Keratinocyte (primary cell): ENCODE results near the gene FCRL5. TPM values are rescaled to one million over a fixed set of nuclear protein-coding genes. Genes with fewer than 3 reads are reported as not detected.

ENCODE experiments used
- DNase-seq: peaks from one replicate; pipeline ENCODE4 v3.0.0-alpha.2; 2011; ENCODE audit warnings: low read depth, missing footprints, low spot score
- FAIRE-seq: peaks from 2 replicates; lab custom pipeline; 2011; peaks lifted over from hg19 to GRCh38; lab: Jason Lieb, UNC
- H2AFZ ChIP-seq: 2 replicates; pipeline ENCODE4 v1.6.0; 2012; ENCODE audit warnings: low read length, control low read depth, inconsistent platforms; ENCODE audit not compliant: control insufficient read depth
- H3K27ac ChIP-seq: 2 replicates; pipeline ENCODE4 v1.5.1; 2011; ENCODE audit warnings: low read length; ENCODE audit not compliant: control insufficient read depth, insufficient read depth
- H3K27me3 ChIP-seq: 3 replicates; pipeline ENCODE4 v1.6.0; 2011; ENCODE audit warnings: low read length; ENCODE audit not compliant: control insufficient read depth, insufficient read depth; ENCODE audit errors: extremely low read depth
- H3K36me3 ChIP-seq, 2 experiments: 2 replicates in 1 of 2; 3 replicates in 1 of 2; pipeline ENCODE4 v1.5.1; 2011; ENCODE audit warnings: low read length in 2 of 2, mild to moderate bottlenecking in 1 of 2; ENCODE audit not compliant: control insufficient read depth in 2 of 2, insufficient read depth in 2 of 2; ENCODE audit errors: extremely low read depth in 1 of 2
- H3K4me1 ChIP-seq: 3 replicates; pipeline ENCODE4 v1.5.1; 2011; ENCODE audit warnings: low read length; ENCODE audit not compliant: control insufficient read depth, insufficient read depth; ENCODE audit errors: extremely low read depth
- H3K4me2 ChIP-seq: 3 replicates; pipeline ENCODE4 v1.6.0; 2011; ENCODE audit warnings: low read depth, low read length; ENCODE audit not compliant: control insufficient read depth, insufficient read depth; ENCODE audit errors: extremely low read depth
- H3K4me3 ChIP-seq, 3 experiments: fragments of 200-600 bp in 1 of 3; sonication (generic) in 1 of 3; 2 replicates in 2 of 3; 3 replicates in 1 of 3; pipeline ENCODE4 v1.5.1; 2011 to 2016; ENCODE audit warnings: low read length in 3 of 3, mild to moderate bottlenecking in 3 of 3, control low read depth in 2 of 3, inconsistent platforms in 1 of 3, low read depth in 1 of 3, mixed read lengths in 1 of 3, mixed run types in 1 of 3, moderate library complexity in 1 of 3; ENCODE audit not compliant: control insufficient read depth in 2 of 3, insufficient read depth in 2 of 3; ENCODE audit errors: extremely low read depth in 1 of 3
- H3K79me2 ChIP-seq: 2 replicates; pipeline ENCODE4 v1.6.0; 2012; ENCODE audit warnings: low read length; ENCODE audit not compliant: control insufficient read depth, insufficient read depth
- H3K9ac ChIP-seq: 3 replicates; pipeline ENCODE4 v1.6.0; 2011; ENCODE audit warnings: low read length; ENCODE audit not compliant: control insufficient read depth, insufficient read depth; ENCODE audit errors: extremely low read depth
- H3K9me1 ChIP-seq: 3 replicates; pipeline ENCODE4 v1.6.0; 2011; ENCODE audit warnings: low read length; ENCODE audit not compliant: control insufficient read depth, insufficient read depth; ENCODE audit errors: extremely low read depth
- H3K9me3 ChIP-seq: 2 replicates; pipeline ENCODE4 v1.5.1; 2012; ENCODE audit warnings: low read depth, low read length; ENCODE audit not compliant: control insufficient read depth
- H4K20me1 ChIP-seq: 3 replicates; pipeline ENCODE4 v1.6.0; 2011; ENCODE audit warnings: low read length; ENCODE audit not compliant: control insufficient read depth, insufficient read depth; ENCODE audit errors: extremely low read depth
- EZH2 ChIP-seq: IDR thresholded peaks from one replicate; pipeline ENCODE4 v1.6.1; 2012; ENCODE audit warnings: inconsistent platforms, mild to moderate bottlenecking, low read length, moderate library complexity
- dilution Hi-C: fragments of 300-500 bp; cut with MboI; formaldehyde crosslinking; loops from one replicate; pipeline ENCODE4 v1.7.0; 2020; ENCODE audit warnings: low sequenced_read_pairs; ENCODE audit not compliant: extremely low pct_ligation_motif_present
- polyA plus RNA-seq, 5 experiments: library from polyadenylated mRNA; depleted of rRNA in 3 of 5; stranded (reverse) in 3 of 5; stranded (forward) in 1 of 5; unstranded in 1 of 5; fragments of >200 nt; gene quantifications; 1 replicate in 1 of 5; 2 replicates in 3 of 5; 3 replicates in 1 of 5; pipeline versions ENCODE4 v1.2.1 to v1.2.3, GENCODE V29; 2011 to 2012; ENCODE audit warnings: missing spikeins in 2 of 5, low read depth in 1 of 5, low replicate concordance in 1 of 5
- TF ChIP-seq, protein P1 (sequence below), 3 experiments: IDR thresholded peaks in 1 of 3; conservative IDR thresholded peaks in 1 of 3; optimal IDR thresholded peaks in 1 of 3; 2 replicates in 2 of 3; 3 replicates in 1 of 3; pipeline versions ENCODE3 to v1.5.1; 2011; ENCODE audit warnings: low read length in 3 of 3, mild to moderate bottlenecking in 3 of 3, moderate library complexity in 2 of 3, control low read depth in 1 of 3, inconsistent platforms in 1 of 3; ENCODE audit not compliant: insufficient read depth in 2 of 3; ENCODE audit errors: extremely low read depth in 1 of 3

FCRL5 gene
- polyA plus RNA-seq, 1 donor (not counting 4 experiments of a cell fraction or from before 2014, with no cell fraction given): not detected

DNA sequence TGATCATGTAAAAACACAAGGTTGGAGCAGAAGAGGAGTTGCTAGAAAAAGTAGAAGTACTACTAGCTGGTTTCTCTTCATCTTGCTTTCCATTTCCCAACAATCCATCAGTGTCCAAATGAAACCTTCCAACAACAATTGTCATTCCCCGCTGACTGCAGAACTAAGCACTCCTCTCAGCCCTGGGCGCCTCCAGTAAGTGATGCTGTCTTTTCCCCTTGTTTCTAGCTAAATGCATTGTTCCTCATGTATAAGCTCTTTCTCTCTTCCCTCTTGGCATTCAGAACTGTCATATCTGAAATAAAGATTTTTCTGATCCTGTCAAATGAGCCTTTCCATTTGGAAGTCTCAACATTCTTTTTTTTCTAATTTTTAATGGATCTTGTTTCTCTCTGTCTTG, 68.7 kb downstream of the FCRL5 start:
- no peak overlapping the region for H3K27ac ChIP-seq
- no peak overlapping the region for H3K4me2 ChIP-seq
- no peak overlapping the region for H3K9ac ChIP-seq
- no peaks in the 10 kb centered on the region for H3K36me3 ChIP-seq
- no peak overlapping the region for H2AFZ ChIP-seq
- no peaks in the 10 kb centered on the region for H3K9me1 ChIP-seq
- DNase-seq: no peak
- H3K79me2 ChIP-seq: no peaks in the 10 kb centered on the region
- no peaks in the 10 kb centered on the region for H3K27me3 ChIP-seq
- no peaks in the 10 kb centered on the region for H4K20me1 ChIP-seq
- H3K4me1 ChIP-seq: no peaks in the 10 kb centered on the region
- dilution Hi-C loops: loop anchor here (25.0 kb wide), 1 partner anchor 121 kb away; no protein-coding TSS in a partner anchor
- FAIRE-seq: no peak
- H3K4me3 ChIP-seq: no peak overlapping the region
- no peak for TF ChIP-seq EZH2
- TF ChIP-seq, protein P1, sequence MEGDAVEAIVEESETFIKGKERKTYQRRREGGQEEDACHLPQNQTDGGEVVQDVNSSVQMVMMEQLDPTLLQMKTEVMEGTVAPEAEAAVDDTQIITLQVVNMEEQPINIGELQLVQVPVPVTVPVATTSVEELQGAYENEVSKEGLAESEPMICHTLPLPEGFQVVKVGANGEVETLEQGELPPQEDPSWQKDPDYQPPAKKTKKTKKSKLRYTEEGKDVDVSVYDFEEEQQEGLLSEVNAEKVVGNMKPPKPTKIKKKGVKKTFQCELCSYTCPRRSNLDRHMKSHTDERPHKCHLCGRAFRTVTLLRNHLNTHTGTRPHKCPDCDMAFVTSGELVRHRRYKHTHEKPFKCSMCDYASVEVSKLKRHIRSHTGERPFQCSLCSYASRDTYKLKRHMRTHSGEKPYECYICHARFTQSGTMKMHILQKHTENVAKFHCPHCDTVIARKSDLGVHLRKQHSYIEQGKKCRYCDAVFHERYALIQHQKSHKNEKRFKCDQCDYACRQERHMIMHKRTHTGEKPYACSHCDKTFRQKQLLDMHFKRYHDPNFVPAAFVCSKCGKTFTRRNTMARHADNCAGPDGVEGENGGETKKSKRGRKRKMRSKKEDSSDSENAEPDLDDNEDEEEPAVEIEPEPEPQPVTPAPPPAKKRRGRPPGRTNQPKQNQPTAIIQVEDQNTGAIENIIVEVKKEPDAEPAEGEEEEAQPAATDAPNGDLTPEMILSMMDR (optimal IDR thresholded peaks at IDR 0.05 in 1 of 3, IDR thresholded peaks at IDR 0.05 in 1 of 3, conservative IDR thresholded peaks at IDR 0.05 in 1 of 3; ENCODE audit: extremely low read depth in 1 of 3, insufficient read depth in 2 of 3, low read length in 3 of 3): no peak
- H3K9me3 ChIP-seq: no peaks in the 10 kb centered on the region

GRCh38 chr1:157482717-157483116, 69.6 kb downstream of the FCRL5 start:
- no peak overlapping the region for H3K9ac ChIP-seq
- H3K79me2 ChIP-seq: no peaks in the 10 kb centered on the region
- no peak overlapping the region for H3K4me3 ChIP-seq
- no peaks in the 10 kb centered on the region for H3K36me3 ChIP-seq
- H3K4me2 ChIP-seq: no peak overlapping the region
- no peaks in the 10 kb centered on the region for H3K4me1 ChIP-seq
- no peak overlapping the region for H2AFZ ChIP-seq
- DNase-seq: no peak
- no peaks in the 10 kb centered on the region for H4K20me1 ChIP-seq
- no peaks in the 10 kb centered on the region for H3K27me3 ChIP-seq
- H3K9me3 ChIP-seq: no peaks in the 10 kb centered on the region
- H3K9me1 ChIP-seq: no peaks in the 10 kb centered on the region
- no peak for TF ChIP-seq EZH2
- TF ChIP-seq, protein P1 (optimal IDR thresholded peaks at IDR 0.05 in 1 of 3, IDR thresholded peaks at IDR 0.05 in 1 of 3, conservative IDR thresholded peaks at IDR 0.05 in 1 of 3; ENCODE audit: extremely low read depth in 1 of 3, insufficient read depth in 2 of 3, low read length in 3 of 3): no peak
- no peak for FAIRE-seq
- H3K27ac ChIP-seq: no peak overlapping the region
- dilution Hi-C loops: loop anchor here (25.0 kb wide), 1 partner anchor 120 kb away; no protein-coding TSS in a partner anchor
